B cell (primary cell): Measurements from ENCODE around the gene SERHL2.

ENCODE experiments used
- CTCF ChIP-seq: fragments of 200-600 bp; IDR thresholded peaks from one replicate; pipeline ENCODE4 v1.8.0; 2022; ENCODE audit warnings: antibody characterized with exemption, mild to moderate bottlenecking
- EZH2 ChIP-seq: IDR thresholded peaks from 2 replicates; pipeline ENCODE4 v1.6.1; 2012; ENCODE audit warnings: borderline replicate concordance, low read depth, mild to moderate bottlenecking, moderate library complexity, low read length; ENCODE audit not compliant: insufficient read depth, poor library complexity, severe bottlenecking

GRCh38 chr22:42613872-42614301, 60.1 kb downstream of the SERHL2 start:
- no peak for TF ChIP-seq CTCF
- TF ChIP-seq EZH2: no peak
